ENCODE measurements around the gene DHCR7. TPM values are rescaled to one million over a fixed set of nuclear protein-coding genes. Genes with fewer than 3 reads are reported as not detected.

The DHCR7 gene
- total RNA-seq, 1 donor from 2014 or later = 88.8 TPM

GRCh38 chr11:71408826-71409225, 39.4 kb downstream of the DHCR7 start:
- H3K27me3 ChIP-seq (ENCODE audit: control insufficient read depth, insufficient read depth, low read length) = no peaks in the 10 kb centered on the region
- no peak for TF ChIP-seq CTCF (IDR thresholded peaks at IDR 0.05; ENCODE audit: insufficient read depth, low read length, poor library complexity, severe bottlenecking)
- H3K36me3 ChIP-seq (ENCODE audit: control insufficient read depth, insufficient read depth, low read length) = no peaks in the 10 kb centered on the region
- no peak for DNase-seq (ENCODE audit: low read depth)
- no peak overlapping the region for H3K4me3 ChIP-seq (ENCODE audit: low read depth, low read length)

GRCh38 chr11:71407356-71407755, 40.8 kb downstream of the DHCR7 start:
- no peak for TF ChIP-seq CTCF (IDR thresholded peaks at IDR 0.05; ENCODE audit: insufficient read depth, low read length, poor library complexity, severe bottlenecking)
- no peak for DNase-seq (ENCODE audit: low read depth)
- no peak overlapping the region for H3K4me3 ChIP-seq (ENCODE audit: low read depth, low read length)
- no peaks in the 10 kb centered on the region for H3K36me3 ChIP-seq (ENCODE audit: control insufficient read depth, insufficient read depth, low read length)
- H3K27me3 ChIP-seq (ENCODE audit: control insufficient read depth, insufficient read depth, low read length) = no peaks in the 10 kb centered on the region

GRCh38 chr11:71406681-71407080, 41.5 kb downstream of the DHCR7 start:
- no peak for DNase-seq (ENCODE audit: low read depth)
- no peaks in the 10 kb centered on the region for H3K27me3 ChIP-seq (ENCODE audit: control insufficient read depth, insufficient read depth, low read length)
- H3K36me3 ChIP-seq (ENCODE audit: control insufficient read depth, insufficient read depth, low read length) = no peaks in the 10 kb centered on the region
- H3K4me3 ChIP-seq (ENCODE audit: low read depth, low read length) = no peak overlapping the region
- TF ChIP-seq CTCF (IDR thresholded peaks at IDR 0.05; ENCODE audit: insufficient read depth, low read length, poor library complexity, severe bottlenecking) = no peak

GRCh38 chr11:71404209-71404608, 44.0 kb downstream of the DHCR7 start:
- Histone ChIP-seq H3K36me3 (ENCODE audit: control insufficient read depth, insufficient read depth, low read length) (no peaks in the 10 kb centered on the region), H3K4me3 (ENCODE audit: low read depth, low read length) (no peak overlapping the region), H3K27me3 (ENCODE audit: control insufficient read depth, insufficient read depth, low read length) (no peaks in the 10 kb centered on the region)
- no peak for DNase-seq (ENCODE audit: low read depth)
- no peak for TF ChIP-seq CTCF (IDR thresholded peaks at IDR 0.05; ENCODE audit: insufficient read depth, low read length, poor library complexity, severe bottlenecking)

- Histone ChIP-seq H3K4me3 (ENCODE audit: low read depth, low read length) (no peak overlapping the region), H3K36me3 (ENCODE audit: control insufficient read depth, insufficient read depth, low read length) (no peaks in the 10 kb centered on the region), H3K27me3 (ENCODE audit: control insufficient read depth, insufficient read depth, low read length) (no peaks in the 10 kb centered on the region)
- DNase-seq (ENCODE audit: low read depth) = no peak
- no peak for TF ChIP-seq CTCF (IDR thresholded peaks at IDR 0.05; ENCODE audit: insufficient read depth, low read length, poor library complexity, severe bottlenecking)
These were observed 45.3 kb downstream of the DHCR7 start for GRCh38 chr11:71402878-71403277.

GRCh38 chr11:71400216-71400615, 48.0 kb downstream of the DHCR7 start:
- TF ChIP-seq CTCF (IDR thresholded peaks at IDR 0.05; ENCODE audit: insufficient read depth, low read length, poor library complexity, severe bottlenecking) = no peak
- Histone ChIP-seq H3K4me3 (ENCODE audit: low read depth, low read length) (no peak overlapping the region), H3K27me3 (ENCODE audit: control insufficient read depth, insufficient read depth, low read length) (peaks cover 2% of the 10 kb centered on the region), H3K36me3 (ENCODE audit: control insufficient read depth, insufficient read depth, low read length) (no peaks in the 10 kb centered on the region)
- DNase-seq (ENCODE audit: low read depth) = no peak

Measured in kidney epithelial cell (primary cell).